Panc1 (cell line): ENCODE data around the gene DAPK1. TPM values are rescaled to one million over a fixed set of nuclear protein-coding genes. Genes with fewer than 3 reads are reported as not detected.

ENCODE experiments used
- ATAC-seq: fragments of 200-7000 bp; cut with Tn5 transposase; 2 replicates; pipeline ENCODE4 v1.9.1; 2020; ENCODE audit warnings: mild to moderate bottlenecking, moderate library complexity
- BruUV-seq: library from RNA; stranded (reverse); fragments of 400-500 nt; replicated peaks from 2 replicates; lab custom pipeline; 2021; lab: Mats Ljungman, UMichigan
- CTCF ChIA-PET: fragments of 300-600 bp; sonication (Branson Sonifier 250); formaldehyde crosslinking; loops from one replicate; lab custom pipeline; 2022; ENCODE audit warnings: antibody characterized with exemption; lab: Charles Lee
- POLR2A ChIA-PET: fragments of 300-600 bp; sonication (Branson Sonifier 250); formaldehyde crosslinking; loops from one replicate; lab custom pipeline; 2022; ENCODE audit warnings: antibody characterized with exemption; lab: Charles Lee
- DNase-seq: peaks from one replicate; pipeline ENCODE4 v3.0.0-alpha.2; 2010; ENCODE audit warnings: low read depth, low spot score
- H3K27ac ChIP-seq: 2 replicates; pipeline ENCODE4 v1.5.1; 2011; ENCODE audit warnings: mild to moderate bottlenecking, low read length, inconsistent platforms
- H3K27me3 ChIP-seq: fragments of 200-500 bp; sonication (Bioruptor generic); 2 replicates; pipeline ENCODE4 v1.6.0; 2014; ENCODE audit warnings: low read length, inconsistent platforms; ENCODE audit not compliant: control insufficient read depth, insufficient read depth
- H3K36me3 ChIP-seq: fragments of 200-500 bp; sonication (Bioruptor generic); 2 replicates; pipeline ENCODE4 v1.5.1; 2014; ENCODE audit warnings: inconsistent platforms, mild to moderate bottlenecking, low read length, moderate library complexity; ENCODE audit not compliant: control insufficient read depth, insufficient read depth
- H3K4me1 ChIP-seq: 2 replicates; pipeline ENCODE4 v1.5.1; 2011; ENCODE audit warnings: inconsistent platforms, mild to moderate bottlenecking, low read length, moderate library complexity; ENCODE audit not compliant: control insufficient read depth, insufficient read depth
- H3K4me3 ChIP-seq, 2 experiments: 2 replicates each; pipeline ENCODE4 v1.5.1; 2011 to 2012; ENCODE audit warnings: low read depth in 2 of 2, low read length in 2 of 2, mild to moderate bottlenecking in 2 of 2, inconsistent platforms in 1 of 2, moderate library complexity in 1 of 2
- H3K9me3 ChIP-seq: fragments of 200-500 bp; sonication (Bioruptor generic); 2 replicates; pipeline ENCODE4 v1.5.1; 2014; ENCODE audit warnings: low read depth, mild to moderate bottlenecking, inconsistent platforms, low read length, moderate library complexity; ENCODE audit not compliant: control insufficient read depth, insufficient read depth
- POLR2AphosphoS5 ChIP-seq: IDR thresholded peaks from 2 replicates; pipeline ENCODE4 v1.6.1; 2012; ENCODE audit warnings: mild to moderate bottlenecking, low read depth, low read length, moderate library complexity
- SIN3A ChIP-seq: IDR thresholded peaks from 2 replicates; pipeline ENCODE4 v1.6.1; 2012; ENCODE audit warnings: low read depth, mild to moderate bottlenecking, low read length, moderate library complexity, borderline replicate concordance; ENCODE audit not compliant: insufficient read depth
- TCF7L2 ChIP-seq: IDR thresholded peaks from 2 replicates; pipeline ENCODE4 v1.6.1; 2011; ENCODE audit warnings: mild to moderate bottlenecking, low read depth, low read length, inconsistent platforms
- in situ Hi-C: cut with HindIII; loops from 2 replicates; pipeline ENCODE4 v1.10.0; 2016; ENCODE audit warnings: low sequenced_read_pairs, low pct_unique_long_range_greater_than_20kb
- intact Hi-C: fragments of 100-400 bp; cut with micrococcal nuclease; formaldehyde crosslinking; loops from one replicate; pipeline ENCODE4 v1.10.0; 2022; ENCODE audit not compliant: unreplicated experiment
- total RNA-seq: library from RNA; stranded (reverse); gene quantifications from one replicate; pipeline ENCODE4 v1.2.1, GENCODE V29; 2021; ENCODE audit not compliant: unreplicated experiment
- TF ChIP-seq, protein P1 (sequence below), 2 experiments: IDR thresholded peaks; 2 replicates each; pipeline ENCODE4 v1.6.1; 2011 to 2012; ENCODE audit warnings: low read depth in 2 of 2, control low read depth in 1 of 2, low read length in 1 of 2, mild to moderate bottlenecking in 1 of 2, moderate library complexity in 1 of 2; ENCODE audit not compliant: insufficient read depth in 1 of 2
- TF ChIP-seq, protein P2 (sequence below): fragments of 450-650 bp; IDR thresholded peaks from 2 replicates; pipeline ENCODE4 v1.5.1; 2017; ENCODE audit warnings: mild to moderate bottlenecking

DAPK1 gene
- total RNA-seq, 1 experiment from 2014 or later: 0.87 TPM

DNA sequence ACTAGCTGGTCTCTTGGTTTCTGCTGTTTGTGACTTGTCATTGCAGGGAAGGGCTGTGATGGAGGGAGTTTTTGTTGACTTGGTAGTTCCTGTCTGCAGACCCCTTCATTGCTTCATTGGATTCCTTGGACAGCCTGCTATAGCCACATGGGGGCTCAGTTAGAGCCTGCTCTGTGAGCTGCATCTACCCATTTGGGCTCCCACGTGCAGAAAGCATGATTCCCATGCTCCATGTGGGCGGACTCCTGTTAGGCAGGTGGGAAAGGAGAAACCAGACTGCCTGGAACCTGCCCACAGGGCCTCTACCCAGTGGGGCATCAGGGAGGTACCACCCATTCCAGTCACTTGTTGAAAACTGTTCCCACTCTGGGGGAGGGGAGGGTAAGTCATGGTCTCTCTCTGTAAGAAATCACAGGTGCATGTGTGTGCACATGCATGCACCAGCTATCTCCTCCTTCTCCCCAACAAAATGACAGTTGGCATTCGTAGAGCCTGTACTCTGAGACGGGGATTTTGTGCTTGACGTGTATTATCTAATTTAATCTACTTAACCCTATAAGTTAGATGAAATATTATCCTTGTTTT lies 61.0 kb downstream of the DAPK1 start:
- Histone ChIP-seq H3K4me1 (no peaks in the 10 kb centered on the region), H3K9me3 (no peaks in the 10 kb centered on the region), H3K27ac (no peak overlapping the region), H3K4me3 (no peak overlapping the region), H3K27me3 (no peaks in the 10 kb centered on the region), H3K36me3 (no peaks in the 10 kb centered on the region)
- TF ChIP-seq, protein P1, sequence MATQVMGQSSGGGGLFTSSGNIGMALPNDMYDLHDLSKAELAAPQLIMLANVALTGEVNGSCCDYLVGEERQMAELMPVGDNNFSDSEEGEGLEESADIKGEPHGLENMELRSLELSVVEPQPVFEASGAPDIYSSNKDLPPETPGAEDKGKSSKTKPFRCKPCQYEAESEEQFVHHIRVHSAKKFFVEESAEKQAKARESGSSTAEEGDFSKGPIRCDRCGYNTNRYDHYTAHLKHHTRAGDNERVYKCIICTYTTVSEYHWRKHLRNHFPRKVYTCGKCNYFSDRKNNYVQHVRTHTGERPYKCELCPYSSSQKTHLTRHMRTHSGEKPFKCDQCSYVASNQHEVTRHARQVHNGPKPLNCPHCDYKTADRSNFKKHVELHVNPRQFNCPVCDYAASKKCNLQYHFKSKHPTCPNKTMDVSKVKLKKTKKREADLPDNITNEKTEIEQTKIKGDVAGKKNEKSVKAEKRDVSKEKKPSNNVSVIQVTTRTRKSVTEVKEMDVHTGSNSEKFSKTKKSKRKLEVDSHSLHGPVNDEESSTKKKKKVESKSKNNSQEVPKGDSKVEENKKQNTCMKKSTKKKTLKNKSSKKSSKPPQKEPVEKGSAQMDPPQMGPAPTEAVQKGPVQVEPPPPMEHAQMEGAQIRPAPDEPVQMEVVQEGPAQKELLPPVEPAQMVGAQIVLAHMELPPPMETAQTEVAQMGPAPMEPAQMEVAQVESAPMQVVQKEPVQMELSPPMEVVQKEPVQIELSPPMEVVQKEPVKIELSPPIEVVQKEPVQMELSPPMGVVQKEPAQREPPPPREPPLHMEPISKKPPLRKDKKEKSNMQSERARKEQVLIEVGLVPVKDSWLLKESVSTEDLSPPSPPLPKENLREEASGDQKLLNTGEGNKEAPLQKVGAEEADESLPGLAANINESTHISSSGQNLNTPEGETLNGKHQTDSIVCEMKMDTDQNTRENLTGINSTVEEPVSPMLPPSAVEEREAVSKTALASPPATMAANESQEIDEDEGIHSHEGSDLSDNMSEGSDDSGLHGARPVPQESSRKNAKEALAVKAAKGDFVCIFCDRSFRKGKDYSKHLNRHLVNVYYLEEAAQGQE (IDR thresholded peaks at IDR 0.05; ENCODE audit: insufficient read depth in 1 of 2, low read depth in 2 of 2, low read length in 1 of 2): no peak
- TF ChIP-seq POLR2AphosphoS5 (no peak), SIN3A (no peak), TCF7L2 (no peak)
- TF ChIP-seq, protein P2, sequence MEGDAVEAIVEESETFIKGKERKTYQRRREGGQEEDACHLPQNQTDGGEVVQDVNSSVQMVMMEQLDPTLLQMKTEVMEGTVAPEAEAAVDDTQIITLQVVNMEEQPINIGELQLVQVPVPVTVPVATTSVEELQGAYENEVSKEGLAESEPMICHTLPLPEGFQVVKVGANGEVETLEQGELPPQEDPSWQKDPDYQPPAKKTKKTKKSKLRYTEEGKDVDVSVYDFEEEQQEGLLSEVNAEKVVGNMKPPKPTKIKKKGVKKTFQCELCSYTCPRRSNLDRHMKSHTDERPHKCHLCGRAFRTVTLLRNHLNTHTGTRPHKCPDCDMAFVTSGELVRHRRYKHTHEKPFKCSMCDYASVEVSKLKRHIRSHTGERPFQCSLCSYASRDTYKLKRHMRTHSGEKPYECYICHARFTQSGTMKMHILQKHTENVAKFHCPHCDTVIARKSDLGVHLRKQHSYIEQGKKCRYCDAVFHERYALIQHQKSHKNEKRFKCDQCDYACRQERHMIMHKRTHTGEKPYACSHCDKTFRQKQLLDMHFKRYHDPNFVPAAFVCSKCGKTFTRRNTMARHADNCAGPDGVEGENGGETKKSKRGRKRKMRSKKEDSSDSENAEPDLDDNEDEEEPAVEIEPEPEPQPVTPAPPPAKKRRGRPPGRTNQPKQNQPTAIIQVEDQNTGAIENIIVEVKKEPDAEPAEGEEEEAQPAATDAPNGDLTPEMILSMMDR: no peak
- intact Hi-C loops: no loop called here
- ChIA-PET POLR2A (interaction anchor here (0.6 kb wide), 1 partner anchor 188 kb away, joined by 4 read pairs; no protein-coding TSS in a partner anchor), CTCF (no interaction called here)
- DNase-seq (no peak), ATAC-seq (no peak)
- BruUV-seq: no TSS peak
- in situ Hi-C loops: no loop called here

DNA sequence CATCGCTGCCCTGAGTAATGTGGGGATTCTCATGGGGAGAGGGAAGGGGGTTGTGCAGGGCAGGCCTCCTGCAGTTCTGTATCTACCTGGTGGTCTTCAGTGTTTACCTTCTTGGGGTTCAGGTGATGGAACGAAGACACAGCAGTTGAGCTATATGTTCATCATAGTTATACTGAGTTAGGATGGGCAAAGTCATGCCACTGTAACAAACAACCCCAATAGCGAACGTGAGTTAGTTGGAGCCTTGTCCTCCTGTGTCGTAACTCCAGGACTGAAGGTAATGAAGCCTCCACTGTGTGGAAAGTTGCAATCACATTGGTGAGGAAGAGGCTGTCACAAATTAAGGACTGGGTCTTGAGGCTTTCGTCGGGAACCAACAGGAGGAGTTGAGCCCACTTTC lies 64.4 kb downstream of the DAPK1 start:
- DNase-seq: no peak
- BruUV-seq: no TSS peak
- Histone ChIP-seq H3K9me3 (no peaks in the 10 kb centered on the region), H3K4me1 (no peaks in the 10 kb centered on the region), H3K4me3 (no peak overlapping the region), H3K27ac (no peak overlapping the region), H3K27me3 (no peaks in the 10 kb centered on the region), H3K36me3 (no peaks in the 10 kb centered on the region)
- POLR2A ChIA-PET: no interaction called here
- in situ Hi-C loops: no loop called here
- intact Hi-C loops: no loop called here
- CTCF ChIA-PET: no interaction called here
- ATAC-seq: no peak
- TF ChIP-seq SIN3A (no peak), TCF7L2 (no peak), POLR2AphosphoS5 (no peak)
- TF ChIP-seq, protein P2: no peak
